Epithelial cell of proximal tubule (primary cell): Measurements from ENCODE around the gene ARHGEF7. TPM values are rescaled to one million over a fixed set of nuclear protein-coding genes. Genes with fewer than 3 reads are reported as not detected.

Source experiments
- DNase-seq: peaks from one replicate; pipeline ENCODE4 v3.0.0-alpha.2; 2011; ENCODE audit warnings: low read depth
- H3K4me3 ChIP-seq: 2 replicates; pipeline ENCODE4 v1.5.1; 2011; ENCODE audit warnings: low read depth, mild to moderate bottlenecking, low read length
- CTCF ChIP-seq: conservative IDR thresholded peaks from 2 replicates; pipeline ENCODE4 v1.5.1; 2012; ENCODE audit warnings: low read depth, mild to moderate bottlenecking, low read length
- total RNA-seq: library from RNA; depleted of rRNA; stranded (reverse); fragments of >200 nt; gene quantifications from 2 replicates; pipeline ENCODE4 v1.2.3, GENCODE V29; 2015

The ARHGEF7 gene
- total RNA-seq, 1 donor from 2014 or later, result 21.9 TPM

GRCh38 chr13:111210091-111210490 is 95.0 kb downstream of the ARHGEF7 start:
- no peak for TF ChIP-seq CTCF

GRCh38 chr13:111210544-111211469 is 95.7 kb downstream of the ARHGEF7 start:
- no peak for TF ChIP-seq CTCF
- DNase-seq, result no peak
- peak overlapping the region; percentile 30 for H3K4me3 ChIP-seq

More at GRCh38 chr13:111210091-111210490, 95.0 kb downstream of the ARHGEF7 start:
- DNase-seq, result no peak
- peak overlapping the region; percentile 30 for H3K4me3 ChIP-seq

- no peak for DNase-seq
Observed at GRCh38 chr13:111211789-111212516, 96.8 kb downstream of the ARHGEF7 start.

GRCh38 chr13:111212517-111212873 is 97.4 kb downstream of the ARHGEF7 start:
- no peak for TF ChIP-seq CTCF
- DNase-seq, result no peak
- no peak overlapping the region for H3K4me3 ChIP-seq

More at GRCh38 chr13:111211789-111212516, 96.8 kb downstream of the ARHGEF7 start:
- no peak for TF ChIP-seq CTCF
- H3K4me3 ChIP-seq, result no peak overlapping the region

- no peak for DNase-seq
- H3K4me3 ChIP-seq, result no peak overlapping the region
- no peak for TF ChIP-seq CTCF
Observed at GRCh38 chr13:111213964-111214726, 99.0 kb downstream of the ARHGEF7 start.

DNA sequence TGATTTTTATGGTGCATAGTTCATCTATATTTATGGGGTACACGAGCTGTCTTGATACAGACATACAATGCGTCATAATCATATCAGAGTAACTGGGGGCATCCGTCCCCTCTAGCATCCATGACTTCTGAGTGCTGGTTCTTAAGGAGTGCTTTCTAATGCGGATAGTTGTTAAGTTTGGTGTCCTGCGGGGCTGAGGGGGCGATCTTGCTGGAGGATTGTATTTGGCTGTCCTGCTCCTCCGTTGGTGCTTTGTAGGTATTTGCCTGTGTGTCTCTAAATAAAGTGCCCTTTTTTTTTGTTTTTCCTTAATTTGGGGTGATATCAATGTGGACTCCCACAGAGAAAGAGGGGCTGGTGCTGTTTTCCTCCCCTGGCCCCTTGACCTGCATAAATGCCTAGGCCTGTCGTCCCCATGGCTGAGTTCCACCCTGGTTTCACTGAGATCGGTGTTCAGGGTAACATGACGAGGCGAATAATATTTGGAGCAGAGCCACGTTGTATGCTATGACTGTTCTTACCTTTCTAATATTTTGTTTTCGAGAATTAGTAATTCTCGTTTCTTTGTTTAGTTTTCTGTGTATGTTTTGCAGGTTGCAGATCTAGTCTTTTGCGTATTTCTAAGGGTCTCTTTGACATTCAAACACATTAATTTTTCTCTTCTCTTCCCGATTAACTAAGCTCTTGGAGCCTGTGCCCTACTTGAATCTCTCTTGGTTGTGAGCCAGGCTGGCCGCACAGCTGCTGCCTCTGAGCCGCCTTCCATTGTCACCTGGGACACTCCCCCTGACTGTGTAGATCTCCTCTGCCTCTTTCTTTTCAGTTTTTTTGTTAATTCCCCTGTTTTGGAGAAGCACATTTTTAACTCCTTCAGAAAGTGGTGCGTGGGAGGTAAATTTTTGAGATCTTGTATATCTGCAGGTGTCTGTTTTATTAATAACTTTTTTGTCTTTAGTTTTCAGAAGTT is 100.3 kb downstream of the ARHGEF7 start:
- no peak for TF ChIP-seq CTCF
- no peak overlapping the region for H3K4me3 ChIP-seq
- DNase-seq, result no peak
